K562 (cell line): ENCODE measurements around the gene RNF212B. TPM values are rescaled to one million over a fixed set of nuclear protein-coding genes. Genes with fewer than 3 reads are reported as not detected.

Experiments used
- ATAC-seq: fragments of 200-7000 bp; cut with Tn5 transposase; 3 replicates; pipeline ENCODE4 v1.9.1; 2020; ENCODE audit warnings: moderate library complexity
- BruUV-seq: library from RNA; stranded (reverse); fragments of 400-500 nt; replicated peaks from 2 replicates; lab custom pipeline; 2021; lab: Mats Ljungman, UMichigan
- CTCF ChIA-PET: fragments of 300-600 bp; formaldehyde crosslinking; extraction: SDS; loops from one replicate; lab custom pipeline; 2021; ENCODE audit warnings: low intra/inter-chr PET ratio; lab: Yijun Ruan, JAX
- POLR2A ChIA-PET: fragments of 300-600, 350-650 bp; sonication (Branson Sonifier 250); formaldehyde crosslinking; extraction: SDS; loops from one replicate; lab custom pipeline; 2021; ENCODE audit warnings: antibody characterized with exemption, inconsistent platforms; lab: Yijun Ruan, JAX
- DNase-seq, 4 experiments: peaks; one replicate each; pipeline versions ENCODE4 v3.0.0 to v3.0.0-alpha.2; 2011 to 2018; ENCODE audit warnings: low spot score in 3 of 4, mixed read lengths in 3 of 4; ENCODE audit errors: extremely low read depth in 1 of 4
- FAIRE-seq: peaks from 2 replicates; lab custom pipeline; 2011; peaks lifted over from hg19 to GRCh38; lab: Jason Lieb, UNC
- H2AFZ ChIP-seq: 2 replicates; pipeline ENCODE4 v1.6.0; 2011; ENCODE audit warnings: low read depth, low read length, control low read depth, inconsistent platforms
- H3K27ac ChIP-seq: fragments of 200-600 bp; 3 replicates; pipeline ENCODE4 v1.8.0; 2011; ENCODE audit warnings: low read depth, mild to moderate bottlenecking, control low read depth, inconsistent platforms, low read length, moderate library complexity, mixed read lengths; ENCODE audit errors: extremely low read depth
- H3K27me3 ChIP-seq, 2 experiments: fragments of 300-600 bp in 1 of 2; 2 replicates in 1 of 2; 3 replicates in 1 of 2; pipeline versions ENCODE4 v1.6.0 to v1.8.0; 2011; ENCODE audit warnings: inconsistent platforms in 2 of 2, low read length in 2 of 2, mild to moderate bottlenecking in 1 of 2, mixed read lengths in 1 of 2, moderate library complexity in 1 of 2; ENCODE audit not compliant: control insufficient read depth in 2 of 2, insufficient read depth in 2 of 2
- H3K36me3 ChIP-seq: fragments of 300-600 bp; 3 replicates; pipeline ENCODE4 v1.8.0; 2011; ENCODE audit warnings: mild to moderate bottlenecking, low read length, inconsistent platforms; ENCODE audit not compliant: control insufficient read depth, insufficient read depth
- H3K4me1 ChIP-seq, 2 experiments: fragments of 200-600 bp in 1 of 2; replicated peaks in 1 of 2; 2 replicates in 1 of 2; 3 replicates in 1 of 2; pipeline versions ENCODE4 v1.5.1 to v1.8.0; 2011; ENCODE audit warnings: inconsistent platforms in 2 of 2, low read length in 2 of 2, mild to moderate bottlenecking in 1 of 2, mixed read lengths in 1 of 2, moderate library complexity in 1 of 2; ENCODE audit not compliant: control insufficient read depth in 2 of 2, insufficient read depth in 2 of 2
- H3K4me2 ChIP-seq: 2 replicates; pipeline ENCODE4 v1.6.1; 2011; ENCODE audit warnings: low read length, control low read depth, inconsistent platforms, mixed read lengths; ENCODE audit not compliant: insufficient read depth
- H3K4me3 ChIP-seq: fragments of 200-600 bp; sonication (generic), shearing (Covaris generic); 2 replicates; pipeline ENCODE4 v1.5.1; 2016; ENCODE audit warnings: control low read depth, inconsistent platforms
- H3K79me2 ChIP-seq: fragments of 200-600 bp; 3 replicates; pipeline ENCODE4 v1.8.0; 2011; ENCODE audit warnings: low read length, inconsistent platforms; ENCODE audit not compliant: control insufficient read depth, insufficient read depth
- H3K9ac ChIP-seq, 2 experiments: 2 replicates each; pipeline versions ENCODE4 v1.6.0 to v1.6.1; 2011; ENCODE audit warnings: low read depth in 2 of 2, low read length in 2 of 2, control low read depth in 1 of 2, inconsistent platforms in 1 of 2, mild to moderate bottlenecking in 1 of 2, mixed read lengths in 1 of 2; ENCODE audit not compliant: insufficient read depth in 1 of 2
- H3K9me1 ChIP-seq: one replicate; pipeline ENCODE4 v1.6.0; 2011; ENCODE audit warnings: inconsistent platforms, mild to moderate bottlenecking, low read length, moderate library complexity; ENCODE audit not compliant: control insufficient read depth, insufficient read depth
- H3K9me3 ChIP-seq: replicated peaks from 2 replicates; pipeline ENCODE4 v1.5.1; 2011; ENCODE audit warnings: low read depth, low read length, inconsistent platforms; ENCODE audit not compliant: control insufficient read depth, insufficient read depth
- H4K20me1 ChIP-seq: replicated peaks from 2 replicates; pipeline ENCODE4 v1.6.1; 2011; ENCODE audit warnings: low read length, inconsistent platforms, mixed read lengths; ENCODE audit not compliant: control insufficient read depth, insufficient read depth
- CEBPB ChIP-seq: fragments of 450-650 bp; IDR thresholded peaks from 2 replicates; pipeline ENCODE4 v1.6.1; 2016; ENCODE audit warnings: missing genetic modification characterization, missing compliant biosample characterization
- CEBPG ChIP-seq, 3 experiments: fragments of 200-800 bp in 1 of 3; sonication (Bioruptor generic) in 1 of 3; sonication (generic) in 1 of 3; formaldehyde crosslinking in 1 of 3; IDR thresholded peaks in 2 of 3; conservative IDR thresholded peaks in 1 of 3; 2 replicates each; pipeline versions ENCODE4 v1.6.1 to v1.8.0; 2016 to 2022; ENCODE audit warnings: missing compliant biosample characterization in 2 of 3, missing genetic modification characterization in 2 of 3, mild to moderate bottlenecking in 1 of 3, missing genetic modification reagents in 1 of 3
- CHD4 ChIP-seq: fragments of 200-600 bp; sonication (generic); IDR thresholded peaks from 3 replicates; pipeline ENCODE4 v1.6.1; 2012; ENCODE audit warnings: low read depth, mild to moderate bottlenecking, mixed read lengths, low read length, inconsistent platforms; ENCODE audit not compliant: insufficient read depth, insufficient replicate concordance, poor library complexity, severe bottlenecking
- IRF9 ChIP-seq: fragments of 450-650 bp; IDR thresholded peaks from 2 replicates; pipeline ENCODE4 v1.6.1; 2016; ENCODE audit warnings: missing biosample characterization, missing genetic modification characterization
- POLR2AphosphoS5 ChIP-seq: IDR thresholded peaks from 2 replicates; pipeline ENCODE4 v1.6.1; 2011; ENCODE audit warnings: mild to moderate bottlenecking, low read depth, low read length, moderate library complexity; ENCODE audit not compliant: control insufficient read depth, insufficient read depth
- SRSF3 ChIP-seq: fragments of 200-400 bp; formaldehyde crosslinking; IDR thresholded peaks from 2 replicates; pipeline ENCODE4 v1.6.1; 2016; ENCODE audit warnings: mild to moderate bottlenecking, low read length, moderate library complexity; ENCODE audit not compliant: insufficient read depth
- TEAD4 ChIP-seq, 2 experiments: sonication (generic) in 1 of 2; formaldehyde crosslinking in 1 of 2; IDR thresholded peaks; 2 replicates each; pipeline versions ENCODE4 v1.6.1 to v1.8.0; 2012 to 2022; ENCODE audit warnings: borderline replicate concordance in 1 of 2, inconsistent platforms in 1 of 2, low read length in 1 of 2, mild to moderate bottlenecking in 1 of 2, missing genetic modification reagents in 1 of 2
- TRIM24 ChIP-seq, 2 experiments: fragments of 450-650 bp; IDR thresholded peaks; 2 replicates each; pipeline ENCODE4 v1.6.1; 2016
- WGBS: fragments of 100-300 bp; shearing (Covaris generic); methylation state at CpG from one replicate; pipeline ENCODE4 v1.1.6; 2016; ENCODE audit warnings: low coverage, mixed read lengths; ENCODE audit not compliant: insufficient coverage; ENCODE audit errors: missing lambda C conversion rate; 5-methylcytosine and 5-hydroxymethylcytosine counted together
- in situ Hi-C: fragments of 300-500 bp; cut with MboI; formaldehyde crosslinking; loops from 4 replicates; pipeline ENCODE4 v1.15.0; 2018; ENCODE audit warnings: inconsistent platforms, mixed read lengths
- intact Hi-C: fragments of 100-400 bp; cut with micrococcal nuclease; formaldehyde crosslinking; loops from 2 replicates; pipeline ENCODE4 v1.14.2; 2022
- polyA plus RNA-seq, 8 experiments: library from polyadenylated mRNA; depleted of rRNA in 4 of 8; stranded (reverse) in 5 of 8; unstranded in 3 of 8; fragments of >200 nt; fragmentation: Nextera tagmentation in 2 of 8; fragmentation: Illumina TruSeq in 1 of 8; extraction: Ambion mirVana in 2 of 8; extraction: Trizol in 1 of 8; gene quantifications; 2 replicates each; pipeline versions ENCODE4 v1.2.1 to v1.2.3, GENCODE V29; 2011 to 2014; ENCODE audit warnings: inconsistent platforms in 1 of 8, missing spikeins in 1 of 8
- total RNA-seq, 7 experiments: library from RNA; depleted of rRNA in 6 of 7; stranded (reverse); fragments of >200 nt in 6 of 7; fragmentation: Illumina TruSeq in 2 of 7; extraction: Trizol in 2 of 7; gene quantifications; 2 replicates each; pipeline versions ENCODE4 v1.2.1 to v1.2.3, GENCODE V29; 2011 to 2021; ENCODE audit warnings: low replicate concordance in 1 of 7

Gene RNF212B
- total and polyA plus RNA-seq, 9 of the 15 experiments (the other 6 are each of a cell fraction or from before 2014, with no cell fraction given) = 0.15 to 0.43 (median 0.27) TPM; not detected in 3

- Histone ChIP-seq H3K4me3 (no peak overlapping the region), H3K79me2 (no peaks in the 10 kb centered on the region), H3K36me3 (no peaks in the 10 kb centered on the region), H2AFZ (no peak overlapping the region), H4K20me1 (no peaks in the 10 kb centered on the region), H3K4me1 (no peaks in the 10 kb centered on the region; a peak in 1 of 5 replicates), H3K9me1 (no peaks in the 10 kb centered on the region), H3K9ac (no peak overlapping the region), H3K27me3 (no peaks in the 10 kb centered on the region), H3K4me2 (no peak overlapping the region), H3K9me3 (no peaks in the 10 kb centered on the region), H3K27ac (no peak overlapping the region)
- DNase-seq = no peak
- FAIRE-seq = no peak
- BruUV-seq = no TSS peak
- ChIA-PET CTCF (no interaction called here), POLR2A (interaction anchor here (0.7 kb wide), 1 partner anchor 18 kb away, joined by 3 read pairs; no protein-coding TSS in a partner anchor)
- 72% methylated on average over 5 of the region's 7 CpGs for WGBS
- intact Hi-C loops (no loop called here), in situ Hi-C loops (no loop called here)
- no peak for ATAC-seq
- TF ChIP-seq TRIM24 (IDR thresholded peaks at IDR 0.05) (0 out of 4 replicates have a peak, but pooled peaks of 1 of the 2 experiments have one; percentile 10), TEAD4 (IDR thresholded peaks at IDR 0.05; ENCODE audit: low read length) (no peak), TEAD4 (CRISPR knock-in tag; IDR thresholded peaks at IDR 0.05; ENCODE audit: borderline replicate concordance) (no peak), CEBPB (tag) (peak; percentile 96), CHD4 (no peak), SRSF3 (no peak), POLR2AphosphoS5 (no peak), IRF9 (tag) (peak; percentile 61), CEBPG (CRISPR knock-in tag; IDR thresholded peaks at IDR 0.05) (peak; percentile 77), CEBPG (tag; conservative IDR thresholded peaks at IDR 0.05 in 1 of 2, IDR thresholded peaks at IDR 0.05 in 1 of 2) (peak; percentile 72 to 92)
Measured at GRCh38 chr14:23202001-23202400, 35.7 kb upstream of the RNF212B start.
